HepG2 (cell line): ENCODE results near the gene DUS3L. TPM values are rescaled to one million over a fixed set of nuclear protein-coding genes. Genes with fewer than 3 reads are reported as not detected.

Experiments
- CEBPG ChIP-seq: IDR thresholded peaks from 2 replicates; pipeline ENCODE4 v1.6.1; 2016
- EED ChIP-seq: sonication (generic); formaldehyde crosslinking; IDR thresholded peaks from 2 replicates; pipeline ENCODE4 v1.5.0; 2020; ENCODE audit warnings: mild to moderate bottlenecking, missing genetic modification reagents
- JUN ChIP-seq: sonication (generic); formaldehyde crosslinking; IDR thresholded peaks from 2 replicates; pipeline ENCODE4 v1.4.0; 2020; ENCODE audit warnings: mild to moderate bottlenecking, missing genetic modification reagents
- KDM5A ChIP-seq: fragments of 200-600 bp; sonication (generic); IDR thresholded peaks from 2 replicates; pipeline ENCODE4 v1.7.0; 2018; ENCODE audit warnings: antibody characterized with exemption, mild to moderate bottlenecking, low read length, borderline replicate concordance
- KMT2B ChIP-seq: IDR thresholded peaks from 2 replicates; pipeline ENCODE4 v1.6.1; 2016; ENCODE audit warnings: missing genetic modification reagents, missing compliant biosample characterization
- POLR2A ChIP-seq, 2 experiments: IDR thresholded peaks; 2 replicates each; pipeline ENCODE4 v1.6.1; 2011; ENCODE audit warnings: low read depth in 2 of 2, low read length in 2 of 2, mild to moderate bottlenecking in 1 of 2, moderate library complexity in 1 of 2; ENCODE audit not compliant: insufficient read depth in 1 of 2
- POLR2AphosphoS5 ChIP-seq: IDR thresholded peaks from 2 replicates; pipeline ENCODE4 v1.6.1; 2012; ENCODE audit warnings: low read depth, low read length
- RBM39 ChIP-seq: fragments of 200-400 bp; formaldehyde crosslinking; IDR thresholded peaks from one replicate; pipeline ENCODE4 v1.6.1; 2018; ENCODE audit warnings: antibody characterized with exemption, mild to moderate bottlenecking, low read depth, low read length; ENCODE audit not compliant: poor library complexity, severe bottlenecking
- RFXANK ChIP-seq: IDR thresholded peaks from 2 replicates; pipeline ENCODE4 v1.6.1; 2016
- SETDB1 ChIP-seq: sonication (generic); formaldehyde crosslinking; IDR thresholded peaks from 2 replicates; pipeline ENCODE4 v1.5.1; 2020; ENCODE audit warnings: missing genetic modification reagents, mild to moderate bottlenecking, borderline replicate concordance
- TBL1XR1 ChIP-seq: fragments of 150-350 bp; IDR thresholded peaks from 2 replicates; pipeline ENCODE4 v1.6.1; 2014; ENCODE audit warnings: borderline replicate concordance, low read length; ENCODE audit not compliant: partially characterized antibody
- ZIK1 ChIP-seq: sonication (generic); formaldehyde crosslinking; IDR thresholded peaks from 2 replicates; pipeline ENCODE4 v1.5.0; 2020; ENCODE audit warnings: mild to moderate bottlenecking, low read depth, missing genetic modification reagents, borderline replicate concordance
- ZKSCAN5 ChIP-seq: sonication (generic); formaldehyde crosslinking; IDR thresholded peaks from 2 replicates; pipeline ENCODE4 v1.5.1; 2020; ENCODE audit warnings: mild to moderate bottlenecking, missing genetic modification reagents
- ZNF234 ChIP-seq: sonication (generic); formaldehyde crosslinking; conservative IDR thresholded peaks from 2 replicates; pipeline ENCODE4 v1.5.1; 2020; ENCODE audit warnings: mild to moderate bottlenecking, missing genetic modification reagents
- ZZZ3 ChIP-seq: sonication (generic); formaldehyde crosslinking; IDR thresholded peaks from 2 replicates; pipeline ENCODE4 v1.4.0; 2020; ENCODE audit warnings: missing genetic modification reagents, mild to moderate bottlenecking, borderline replicate concordance
- polyA plus RNA-seq, 8 experiments: library from polyadenylated mRNA; depleted of rRNA in 3 of 8; stranded (reverse) in 7 of 8; unstranded in 1 of 8; fragments of >200 nt; fragmentation: Illumina TruSeq in 4 of 8; extraction: Trizol in 4 of 8; gene quantifications; 2 replicates each; pipeline versions ENCODE4 v1.2.1 to v1.2.3, GENCODE V29; 2011 to 2016; ENCODE audit warnings: low read depth in 4 of 8, missing spikeins in 1 of 8, mixed read lengths in 1 of 8; ENCODE audit not compliant: insufficient read depth in 1 of 8
- total RNA-seq, 5 experiments: library from RNA; depleted of rRNA; stranded (reverse); fragments of >200 nt; fragmentation: Illumina TruSeq; extraction: Trizol; gene quantifications; 2 replicates each; pipeline ENCODE4 v1.2.3, GENCODE V29; 2016; ENCODE audit warnings: low read depth in 1 of 5
- TF ChIP-seq, protein P1 (sequence below), 2 experiments: sonication (generic) in 1 of 2; formaldehyde crosslinking in 1 of 2; IDR thresholded peaks; 2 replicates each; pipeline versions ENCODE4 v1.5.1 to v1.6.1; 2011 to 2020; ENCODE audit warnings: borderline replicate concordance in 1 of 2, low read depth in 1 of 2, low read length in 1 of 2, mild to moderate bottlenecking in 1 of 2, missing genetic modification reagents in 1 of 2, moderate library complexity in 1 of 2
- TF ChIP-seq, protein P2 (sequence below): sonication (generic); formaldehyde crosslinking; IDR thresholded peaks from 2 replicates; pipeline ENCODE4 v1.4.0; 2020; ENCODE audit warnings: missing genetic modification reagents, borderline replicate concordance
- TF ChIP-seq, protein P3 (sequence below): sonication (generic); formaldehyde crosslinking; IDR thresholded peaks from 2 replicates; pipeline ENCODE4 v1.8.1; 2023; ENCODE audit warnings: mild to moderate bottlenecking, missing genetic modification reagents
- TF ChIP-seq, protein P4 (sequence below): sonication (generic); formaldehyde crosslinking; IDR thresholded peaks from 2 replicates; pipeline ENCODE4 v1.9.0; 2021; ENCODE audit warnings: missing genetic modification reagents, mild to moderate bottlenecking, borderline replicate concordance
- TF ChIP-seq, protein P5 (sequence below): IDR thresholded peaks from 2 replicates; pipeline ENCODE4 v1.6.1; 2016; ENCODE audit warnings: missing compliant biosample characterization, missing genetic modification reagents, borderline replicate concordance

The DUS3L gene
- total and polyA plus RNA-seq, 2 of the 13 experiments (the other 11 are each of a cell fraction or from before 2014, with no cell fraction given), result 13.3 to 25.1 TPM

DNA sequence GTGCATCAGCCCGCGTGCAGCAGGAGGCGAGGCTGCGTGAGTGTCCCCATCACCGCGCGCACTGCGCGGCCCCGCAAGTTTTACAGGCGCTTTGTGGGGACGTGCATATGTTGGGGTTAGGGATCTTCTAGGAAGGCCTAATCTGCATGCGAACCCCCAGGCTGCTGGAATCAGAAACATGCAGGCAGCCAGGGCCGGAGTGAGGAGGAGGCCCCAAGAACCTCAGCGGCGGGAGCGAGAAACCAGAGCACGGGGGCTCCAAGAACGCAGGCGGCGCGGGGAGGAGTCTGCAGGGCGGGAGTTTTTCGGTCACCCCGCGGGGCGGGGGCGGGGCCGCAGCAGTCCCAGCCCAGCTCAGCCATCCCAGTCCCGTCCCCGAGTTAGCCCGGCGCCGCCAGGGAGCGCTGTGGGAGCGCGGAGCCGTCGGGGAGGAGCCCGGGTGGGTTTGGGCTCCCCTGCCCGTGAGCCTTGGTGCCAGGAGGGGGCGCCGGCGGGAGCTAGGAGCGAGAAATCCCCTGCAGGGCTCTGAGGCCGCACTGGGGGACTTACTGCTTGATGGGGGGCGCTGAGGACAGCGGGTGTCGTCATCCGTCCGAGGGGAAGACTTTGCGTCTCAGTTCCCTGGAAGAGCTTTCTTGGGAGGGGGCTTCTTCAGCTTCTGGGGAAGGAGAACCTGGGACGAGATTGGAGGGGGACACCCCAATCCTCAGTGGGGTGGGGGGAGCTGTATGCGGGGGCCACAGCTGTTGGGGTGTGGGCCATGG is 13.0 kb upstream of the DUS3L start (continued):
- TF ChIP-seq, protein P1, sequence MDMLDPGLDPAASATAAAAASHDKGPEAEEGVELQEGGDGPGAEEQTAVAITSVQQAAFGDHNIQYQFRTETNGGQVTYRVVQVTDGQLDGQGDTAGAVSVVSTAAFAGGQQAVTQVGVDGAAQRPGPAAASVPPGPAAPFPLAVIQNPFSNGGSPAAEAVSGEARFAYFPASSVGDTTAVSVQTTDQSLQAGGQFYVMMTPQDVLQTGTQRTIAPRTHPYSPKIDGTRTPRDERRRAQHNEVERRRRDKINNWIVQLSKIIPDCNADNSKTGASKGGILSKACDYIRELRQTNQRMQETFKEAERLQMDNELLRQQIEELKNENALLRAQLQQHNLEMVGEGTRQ (IDR thresholded peaks at IDR 0.05; ENCODE audit: low read depth, low read length), result no peak
- TF ChIP-seq, protein P1 (CRISPR knock-in tag; IDR thresholded peaks at IDR 0.05; ENCODE audit: borderline replicate concordance), result 0 out of 2 replicates have a peak, but pooled peaks have one; percentile 11
- TF ChIP-seq CEBPG (CRISPR knock-in tag) (no peak), ZZZ3 (CRISPR knock-in tag) (no peak), RFXANK (CRISPR knock-in tag) (no peak), JUN (CRISPR knock-in tag) (no peak; the same call in 1 of the 2 replicates), KDM5A (no peak), EED (CRISPR knock-in tag) (peak; percentile 85), KMT2B (CRISPR knock-in tag) (no peak), ZNF234 (CRISPR knock-in tag) (no peak), POLR2A (IDR thresholded peaks at IDR 0.05; ENCODE audit: insufficient read depth in 1 of 2, low read depth in 2 of 2, low read length in 2 of 2) (peak in 1 of 2 experiments; percentile 42; a peak in 1 of 4 replicates), RBM39 (peak; percentile 84), SETDB1 (CRISPR knock-in tag) (no peak), POLR2AphosphoS5 (no peak), ZKSCAN5 (CRISPR knock-in tag) (no peak), ZIK1 (no peak), TBL1XR1 (no peak)
- TF ChIP-seq, protein P2, sequence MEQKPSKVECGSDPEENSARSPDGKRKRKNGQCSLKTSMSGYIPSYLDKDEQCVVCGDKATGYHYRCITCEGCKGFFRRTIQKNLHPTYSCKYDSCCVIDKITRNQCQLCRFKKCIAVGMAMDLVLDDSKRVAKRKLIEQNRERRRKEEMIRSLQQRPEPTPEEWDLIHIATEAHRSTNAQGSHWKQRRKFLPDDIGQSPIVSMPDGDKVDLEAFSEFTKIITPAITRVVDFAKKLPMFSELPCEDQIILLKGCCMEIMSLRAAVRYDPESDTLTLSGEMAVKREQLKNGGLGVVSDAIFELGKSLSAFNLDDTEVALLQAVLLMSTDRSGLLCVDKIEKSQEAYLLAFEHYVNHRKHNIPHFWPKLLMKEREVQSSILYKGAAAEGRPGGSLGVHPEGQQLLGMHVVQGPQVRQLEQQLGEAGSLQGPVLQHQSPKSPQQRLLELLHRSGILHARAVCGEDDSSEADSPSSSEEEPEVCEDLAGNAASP (CRISPR knock-in tag), result peak; percentile 31; the same call in 1 of the 2 replicates
- TF ChIP-seq, protein P3, sequence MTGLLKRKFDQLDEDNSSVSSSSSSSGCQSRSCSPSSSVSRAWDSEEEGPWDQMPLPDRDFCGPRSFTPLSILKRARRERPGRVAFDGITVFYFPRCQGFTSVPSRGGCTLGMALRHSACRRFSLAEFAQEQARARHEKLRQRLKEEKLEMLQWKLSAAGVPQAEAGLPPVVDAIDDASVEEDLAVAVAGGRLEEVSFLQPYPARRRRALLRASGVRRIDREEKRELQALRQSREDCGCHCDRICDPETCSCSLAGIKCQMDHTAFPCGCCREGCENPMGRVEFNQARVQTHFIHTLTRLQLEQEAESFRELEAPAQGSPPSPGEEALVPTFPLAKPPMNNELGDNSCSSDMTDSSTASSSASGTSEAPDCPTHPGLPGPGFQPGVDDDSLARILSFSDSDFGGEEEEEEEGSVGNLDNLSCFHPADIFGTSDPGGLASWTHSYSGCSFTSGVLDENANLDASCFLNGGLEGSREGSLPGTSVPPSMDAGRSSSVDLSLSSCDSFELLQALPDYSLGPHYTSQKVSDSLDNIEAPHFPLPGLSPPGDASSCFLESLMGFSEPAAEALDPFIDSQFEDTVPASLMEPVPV (CRISPR knock-in tag), result peak; percentile 78
- TF ChIP-seq, protein P4, sequence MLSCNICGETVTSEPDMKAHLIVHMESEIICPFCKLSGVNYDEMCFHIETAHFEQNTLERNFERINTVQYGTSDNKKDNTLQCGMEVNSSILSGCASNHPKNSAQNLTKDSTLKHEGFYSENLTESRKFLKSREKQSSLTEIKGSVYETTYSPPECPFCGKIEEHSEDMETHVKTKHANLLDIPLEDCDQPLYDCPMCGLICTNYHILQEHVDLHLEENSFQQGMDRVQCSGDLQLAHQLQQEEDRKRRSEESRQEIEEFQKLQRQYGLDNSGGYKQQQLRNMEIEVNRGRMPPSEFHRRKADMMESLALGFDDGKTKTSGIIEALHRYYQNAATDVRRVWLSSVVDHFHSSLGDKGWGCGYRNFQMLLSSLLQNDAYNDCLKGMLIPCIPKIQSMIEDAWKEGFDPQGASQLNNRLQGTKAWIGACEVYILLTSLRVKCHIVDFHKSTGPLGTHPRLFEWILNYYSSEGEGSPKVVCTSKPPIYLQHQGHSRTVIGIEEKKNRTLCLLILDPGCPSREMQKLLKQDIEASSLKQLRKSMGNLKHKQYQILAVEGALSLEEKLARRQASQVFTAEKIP (CRISPR knock-in tag), result no peak
- TF ChIP-seq, protein P5, sequence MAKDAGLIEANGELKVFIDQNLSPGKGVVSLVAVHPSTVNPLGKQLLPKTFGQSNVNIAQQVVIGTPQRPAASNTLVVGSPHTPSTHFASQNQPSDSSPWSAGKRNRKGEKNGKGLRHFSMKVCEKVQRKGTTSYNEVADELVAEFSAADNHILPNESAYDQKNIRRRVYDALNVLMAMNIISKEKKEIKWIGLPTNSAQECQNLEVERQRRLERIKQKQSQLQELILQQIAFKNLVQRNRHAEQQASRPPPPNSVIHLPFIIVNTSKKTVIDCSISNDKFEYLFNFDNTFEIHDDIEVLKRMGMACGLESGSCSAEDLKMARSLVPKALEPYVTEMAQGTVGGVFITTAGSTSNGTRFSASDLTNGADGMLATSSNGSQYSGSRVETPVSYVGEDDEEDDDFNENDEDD (CRISPR knock-in tag), result no peak; the same call in none of the 2 replicates
